Anterior cingulate cortex (tissue), 58 donors: ENCODE results near the gene RNF130.
A peak's percentile ranks its signal among the peaks of the same experiment; 100 is the strongest.

Experiments used
- DNase-seq, 58 donors: peaks; one replicate each; lab custom pipeline; 2025; lab: John Stamatoyannopoulos, UW

RNF130 gene

DNA sequence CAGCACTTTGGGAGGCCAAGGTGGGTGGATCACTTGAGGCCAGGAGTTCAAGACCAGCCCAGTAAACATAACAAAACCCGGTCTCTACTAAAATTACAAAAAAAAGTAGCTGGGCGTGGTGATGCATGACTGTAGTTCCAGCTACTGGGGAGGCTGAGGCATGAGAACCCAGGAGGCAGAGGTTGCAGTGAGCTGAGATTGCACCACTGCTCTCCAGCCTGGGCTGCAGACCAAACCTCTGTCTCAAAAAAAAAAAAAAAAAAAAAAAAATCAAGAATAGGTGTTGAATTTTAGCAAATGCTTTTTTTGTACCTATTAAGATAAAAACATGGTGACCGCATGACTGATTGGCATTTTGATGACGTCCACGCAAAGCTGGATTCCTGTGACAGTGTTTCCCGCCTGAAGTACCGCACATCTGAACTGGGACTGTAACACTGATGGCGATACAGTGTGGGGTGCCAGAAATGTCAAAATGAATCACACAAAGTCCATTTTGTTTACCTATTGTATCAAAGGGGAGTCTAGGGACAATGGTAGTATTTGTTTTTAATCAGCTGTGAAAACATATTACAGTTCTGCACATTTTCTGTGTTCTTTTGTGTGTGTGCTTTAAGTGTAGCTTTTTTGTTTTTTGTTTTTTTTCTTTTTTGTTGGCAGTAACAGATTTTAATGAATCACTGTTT lies 140.6 kb downstream of the RNF130 start:
- peak in 3 of 58 donors; percentile 9 to 33 (median 17) for DNase-seq

- no peak for DNase-seq
These were observed 143.7 kb downstream of the RNF130 start for GRCh38 chr5:179927824-179928223.

GRCh38 chr5:179926657-179927056 lies 144.9 kb downstream of the RNF130 start:
- DNase-seq = no peak

DNA sequence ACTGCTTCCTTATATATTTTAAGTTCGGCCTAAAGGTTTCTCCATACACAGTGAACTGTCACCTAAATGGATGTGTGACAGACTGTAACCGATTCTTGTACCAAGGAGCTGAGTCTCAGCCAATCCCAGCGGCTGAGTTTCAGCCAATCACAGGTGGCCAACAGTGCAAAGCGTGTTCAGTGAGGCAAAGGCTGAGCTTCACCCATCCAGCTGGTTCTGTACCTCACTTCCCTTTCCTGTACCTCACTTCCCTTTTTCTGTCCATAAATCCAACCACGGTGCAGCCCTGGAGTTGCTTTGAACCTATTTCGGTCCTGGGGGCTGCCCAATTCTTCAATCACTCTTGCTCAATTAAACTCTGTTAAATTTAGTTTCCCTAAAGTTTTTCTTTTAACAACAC lies 148.1 kb downstream of the RNF130 start:
- no peak for DNase-seq

- no peak for DNase-seq
These were observed 151.4 kb downstream of the RNF130 start for GRCh38 chr5:179920175-179920574.

DNA sequence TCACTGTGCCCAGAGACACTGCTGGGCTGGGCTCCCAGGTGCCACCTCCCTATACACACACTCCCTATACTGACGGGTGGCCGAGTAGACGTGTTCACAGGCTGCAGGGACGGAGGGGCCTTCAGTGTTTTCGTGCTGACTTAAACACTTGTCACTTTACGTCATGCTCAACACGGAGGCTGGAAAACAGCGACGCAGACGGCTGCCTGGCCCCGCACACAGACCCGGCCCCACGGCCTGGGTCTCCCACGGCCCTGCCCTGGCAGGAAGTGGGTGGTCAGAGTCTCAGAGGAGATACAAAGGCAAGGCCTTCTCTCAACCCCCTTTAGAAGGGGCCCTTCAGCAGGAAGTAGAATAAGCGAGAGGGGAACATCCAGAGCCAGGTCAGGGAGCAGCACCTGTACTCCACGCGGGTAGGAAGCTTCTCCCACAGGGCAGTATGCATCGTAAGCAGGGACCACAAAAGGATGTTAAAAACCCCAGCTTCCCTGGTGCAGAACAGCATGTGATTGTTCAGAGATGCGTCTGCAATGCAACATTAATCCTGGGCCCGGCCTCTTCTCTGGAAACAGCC lies 152.0 kb downstream of the RNF130 start:
- no peak for DNase-seq

GRCh38 chr5:179918742-179919486 lies 152.6 kb downstream of the RNF130 start:
- no peak for DNase-seq

DNA sequence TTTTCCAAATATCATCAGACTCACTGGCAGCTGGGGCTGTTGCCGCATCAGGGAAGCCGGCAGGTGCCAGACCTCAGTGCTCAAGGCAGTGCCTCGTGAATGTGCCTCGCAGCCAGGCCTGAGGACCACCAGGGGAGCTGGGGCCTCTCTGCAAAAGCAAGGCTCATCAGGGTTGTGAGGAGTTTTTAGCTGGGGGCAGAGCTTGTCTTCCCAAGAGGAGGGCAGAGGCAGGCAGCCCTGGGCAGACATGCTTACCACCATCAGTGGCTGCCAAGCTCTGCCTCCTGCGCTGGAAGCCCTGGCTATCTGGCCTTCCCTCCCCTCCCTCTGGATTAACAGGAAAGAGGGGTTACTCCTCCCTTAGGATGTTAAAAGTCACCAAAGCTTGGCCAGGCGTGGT lies 155.0 kb downstream of the RNF130 start:
- no peak for DNase-seq

DNA sequence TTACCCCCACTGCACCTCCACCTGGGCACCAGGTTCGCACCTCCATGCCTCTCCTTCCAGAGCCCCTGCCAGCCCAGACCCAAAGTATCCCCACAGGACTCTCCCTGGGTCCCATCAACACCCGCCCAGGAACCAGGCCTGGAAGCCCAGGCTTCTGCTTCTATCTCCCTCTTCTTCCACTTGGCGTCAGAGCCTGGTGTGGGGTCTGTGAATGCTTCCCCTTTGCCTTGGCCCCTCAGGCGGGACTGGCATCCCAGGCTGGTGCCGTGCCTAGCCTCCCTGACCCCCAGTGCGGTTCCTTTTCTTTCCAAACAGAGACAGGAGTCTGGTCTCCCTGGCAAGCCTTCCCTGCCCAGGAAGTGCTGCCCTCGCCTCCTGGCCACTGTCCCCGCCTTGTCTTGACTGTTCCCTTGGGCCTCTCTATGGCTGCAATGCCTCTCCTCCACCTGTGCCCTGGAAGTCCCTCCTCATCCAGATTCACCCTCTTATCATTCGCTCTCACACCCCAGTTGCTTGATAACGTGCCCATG lies 156.1 kb downstream of the RNF130 start:
- no peak for DNase-seq

DNA sequence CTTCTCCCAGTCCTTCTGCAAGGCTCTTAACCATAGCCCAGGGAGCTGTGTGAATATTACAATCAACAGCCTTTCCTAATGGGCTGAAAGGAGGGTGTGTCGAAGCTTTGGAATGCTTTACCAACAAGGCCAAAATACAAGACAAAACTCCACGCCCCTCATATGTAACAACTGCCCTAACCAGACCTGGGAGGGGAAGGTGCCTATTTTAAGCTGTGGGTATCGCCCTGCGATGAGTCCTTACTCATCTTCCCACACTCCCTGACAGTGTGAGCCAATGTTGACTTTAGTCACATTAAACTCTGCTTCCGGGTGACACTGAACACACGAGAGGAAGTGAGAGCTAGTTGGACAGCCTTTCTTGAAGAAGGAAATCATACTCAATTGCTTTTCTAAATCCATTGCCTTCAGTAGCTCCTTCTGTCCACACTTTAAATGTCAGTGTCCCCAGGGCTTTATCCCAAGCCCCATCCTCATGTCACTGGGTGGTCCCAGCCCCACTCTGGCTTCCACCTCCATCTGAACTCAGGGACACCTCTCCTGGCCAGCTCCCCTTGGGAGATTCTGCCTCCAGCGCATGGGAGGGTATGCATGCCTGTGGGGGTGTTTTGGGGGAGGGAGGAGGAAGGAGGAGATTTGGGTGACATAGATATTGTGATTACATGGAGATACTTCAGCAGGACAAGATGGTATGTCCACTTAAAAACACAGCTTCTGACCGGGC lies 157.4 kb downstream of the RNF130 start:
- DNase-seq = no peak

DNA sequence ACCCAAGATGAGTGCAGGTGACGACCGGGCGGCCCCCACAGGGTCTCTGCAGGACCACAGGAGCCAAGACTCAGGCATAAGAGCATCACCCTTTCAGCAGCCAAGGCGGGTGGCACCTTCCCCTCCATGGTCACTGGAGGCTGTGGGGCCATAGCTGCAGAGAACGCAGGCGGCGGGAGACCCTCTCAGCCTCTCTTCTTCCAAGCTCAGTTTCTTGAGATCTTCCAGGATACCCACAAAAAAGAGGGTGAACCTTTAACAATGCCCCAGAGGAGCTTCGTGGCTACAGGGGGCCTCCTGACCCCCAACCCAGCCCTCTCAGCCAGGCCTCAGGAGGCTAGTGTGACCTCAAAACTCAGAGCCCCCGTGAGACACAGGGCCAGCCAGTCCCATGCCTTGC lies 158.1 kb downstream of the RNF130 start:
- DNase-seq = no peak

DNA sequence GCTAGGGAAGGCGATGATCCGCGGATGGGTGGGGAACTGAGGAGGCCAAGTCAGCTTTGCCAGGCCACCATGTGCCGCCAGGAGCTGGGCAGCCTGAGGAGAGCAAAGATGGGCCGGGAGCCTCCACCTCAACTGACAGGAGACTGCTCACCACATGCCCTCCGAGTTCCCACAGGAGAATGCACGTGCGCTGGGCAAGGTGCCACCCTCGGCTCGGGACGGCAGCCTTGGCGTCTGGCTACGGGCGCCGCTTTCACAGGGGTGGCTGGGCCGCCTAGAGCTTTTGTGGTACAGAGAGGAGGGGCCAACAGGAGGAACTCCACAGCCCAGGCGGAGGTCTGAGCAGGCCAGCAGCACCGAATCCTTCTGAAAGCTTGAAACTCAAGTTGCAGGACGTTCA lies 158.6 kb downstream of the RNF130 start:
- DNase-seq = peak in 18 of 58 donors; percentile 9 to 58 (median 26)

DNA sequence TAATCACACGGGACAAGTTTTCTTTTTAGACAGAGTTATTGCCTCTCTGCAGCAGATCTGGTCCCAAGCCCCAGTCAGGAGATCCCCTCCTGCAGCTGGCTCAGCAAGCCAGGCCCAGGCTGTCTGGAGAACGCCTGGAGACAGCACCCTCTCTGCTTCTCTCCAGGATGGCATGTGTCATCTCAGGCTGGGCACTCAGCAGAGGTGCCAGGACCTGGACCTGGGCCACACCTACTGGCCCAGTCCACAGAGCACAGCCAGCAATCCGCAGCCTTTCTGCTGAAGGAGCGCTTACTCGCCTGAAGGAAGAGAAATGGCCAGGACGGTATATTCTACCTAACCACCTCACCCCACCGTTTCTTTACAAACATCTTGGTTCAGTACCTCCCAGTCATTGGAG lies 159.2 kb downstream of the RNF130 start:
- DNase-seq = no peak

GRCh38 chr5:179909224-179909623 lies 162.3 kb downstream of the RNF130 start:
- DNase-seq = no peak

DNA sequence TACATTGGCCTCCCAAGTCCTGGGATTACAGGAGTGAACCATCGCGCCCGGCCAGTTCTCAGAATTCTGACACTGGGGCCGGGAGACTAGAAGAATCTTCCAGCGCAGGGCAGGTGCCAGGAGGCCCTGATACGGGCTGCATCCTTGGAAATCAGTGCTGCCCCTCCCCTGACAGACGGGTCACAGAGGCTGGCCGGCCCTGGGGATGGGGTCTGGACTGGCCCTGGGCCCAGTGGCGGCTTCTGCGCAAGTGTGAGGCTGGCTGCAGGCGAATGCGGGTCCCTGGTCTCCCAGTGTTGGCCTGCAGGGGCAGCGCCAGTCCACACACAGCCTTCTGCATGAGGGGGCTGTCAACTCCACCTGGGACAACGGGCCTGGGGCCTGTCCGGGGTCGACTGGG lies 163.0 kb downstream of the RNF130 start:
- no peak for DNase-seq

DNA sequence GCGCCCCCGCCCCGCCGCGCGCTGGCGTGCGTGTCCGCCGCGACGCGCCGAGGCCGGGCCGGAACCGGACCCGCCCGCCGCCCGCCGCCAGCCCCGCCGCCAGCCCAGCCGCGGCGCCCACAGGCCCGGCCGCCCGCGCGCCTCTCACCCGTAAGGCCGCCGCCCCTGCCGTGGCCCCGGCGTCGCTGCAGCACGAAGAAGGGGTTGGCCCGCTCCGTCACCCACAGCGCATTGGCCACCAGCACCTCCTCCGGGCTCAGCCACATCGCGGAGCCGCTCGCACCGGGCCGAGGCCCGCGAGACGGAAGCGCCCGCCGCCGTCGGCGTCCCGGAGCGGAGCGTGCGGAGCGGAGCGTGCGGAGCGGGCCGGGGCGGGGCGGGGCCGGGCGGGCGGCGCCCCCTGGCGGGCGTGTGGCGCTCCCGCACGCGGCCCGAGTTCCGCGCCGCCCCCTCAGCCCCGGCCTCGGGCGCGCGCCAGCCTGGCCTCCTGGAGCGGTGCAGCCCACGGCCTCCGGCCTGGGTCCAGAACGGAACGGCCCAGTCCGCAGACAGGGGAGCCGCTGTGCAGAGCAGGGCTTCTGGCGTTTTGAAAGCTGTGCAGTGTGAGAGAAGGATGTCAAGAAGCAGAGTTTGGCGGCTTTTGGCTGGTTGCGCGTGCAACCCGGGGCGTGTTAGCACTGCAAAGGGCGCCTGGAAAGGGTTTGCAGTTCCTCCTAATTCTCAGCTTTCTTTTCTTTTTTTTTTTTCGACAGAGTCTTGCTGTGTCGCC lies 163.8 kb downstream of the RNF130 start, which contains the start of gene TBC1D9B:
Gene TBC1D9B (minus strand): TSS at position 342 of the 769 bp plus-strand sequence. CDS start 76 bp downstream, at position 266.
- peak in 48 of 58 donors; percentile 14 to 76 (median 55) for DNase-seq

DNA sequence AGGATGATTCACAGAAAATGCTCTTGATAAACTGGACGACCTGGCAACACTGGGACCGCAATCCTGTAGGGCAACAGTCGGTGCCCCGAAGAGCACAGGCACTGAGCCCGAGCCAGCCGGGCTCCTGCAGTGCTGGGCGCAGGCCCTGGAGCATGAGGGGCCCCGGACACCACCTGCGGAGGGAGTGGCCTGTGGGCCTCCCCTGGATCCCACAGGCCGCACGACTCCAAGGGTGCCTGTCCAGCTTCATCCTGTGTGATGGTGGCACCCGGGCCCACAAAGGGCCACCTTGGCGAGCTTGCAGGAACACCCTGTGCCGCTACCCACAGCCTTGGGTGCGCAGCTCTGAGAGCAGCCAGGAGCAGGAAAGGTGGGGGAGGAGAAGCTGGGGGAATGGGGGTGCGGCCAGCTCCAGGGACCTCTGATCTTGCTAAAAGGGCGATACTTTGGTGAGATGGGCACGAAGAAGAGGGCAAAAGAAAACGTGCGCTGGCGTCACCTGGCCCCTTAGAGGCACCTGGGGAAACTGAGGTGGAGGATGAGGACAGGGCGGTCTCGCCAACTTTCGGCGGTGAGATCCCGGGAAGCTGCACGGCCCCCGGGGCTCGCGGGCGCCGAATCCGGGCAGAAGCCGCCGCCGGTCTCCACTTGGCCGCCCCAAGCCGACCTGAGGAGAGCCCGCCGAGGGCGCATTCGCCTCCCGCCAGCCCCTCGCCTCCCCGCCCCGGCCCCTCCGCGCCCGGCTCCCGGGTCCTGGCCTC lies 164.6 kb downstream of the RNF130 start:
- DNase-seq = peak in 7 of 58 donors; percentile 13 to 45 (median 17)

DNA sequence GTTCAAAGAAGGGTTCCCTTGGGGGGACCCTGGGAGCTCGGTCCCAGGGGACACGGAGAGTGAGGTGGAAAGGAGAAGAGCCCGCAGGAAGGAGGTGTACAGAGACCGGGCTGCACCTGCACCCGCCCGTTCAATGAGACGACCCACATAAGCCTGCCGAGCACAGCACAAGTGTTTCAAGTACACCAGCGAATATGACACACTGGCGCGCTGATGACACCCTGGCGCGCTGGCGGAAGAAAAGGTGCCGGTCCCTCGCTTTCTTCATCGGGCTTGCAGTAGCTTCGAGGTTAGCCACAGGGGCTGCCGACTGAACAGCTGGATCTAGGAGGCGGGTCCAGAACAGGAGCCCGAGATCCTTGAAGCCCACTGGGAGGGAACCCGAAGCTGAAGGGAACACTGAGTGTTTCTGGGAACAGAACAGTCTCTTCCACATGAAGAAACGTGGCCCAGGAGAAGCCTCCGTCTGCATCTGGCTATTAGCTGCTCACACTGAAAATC lies 165.2 kb downstream of the RNF130 start:
- no peak for DNase-seq

DNA sequence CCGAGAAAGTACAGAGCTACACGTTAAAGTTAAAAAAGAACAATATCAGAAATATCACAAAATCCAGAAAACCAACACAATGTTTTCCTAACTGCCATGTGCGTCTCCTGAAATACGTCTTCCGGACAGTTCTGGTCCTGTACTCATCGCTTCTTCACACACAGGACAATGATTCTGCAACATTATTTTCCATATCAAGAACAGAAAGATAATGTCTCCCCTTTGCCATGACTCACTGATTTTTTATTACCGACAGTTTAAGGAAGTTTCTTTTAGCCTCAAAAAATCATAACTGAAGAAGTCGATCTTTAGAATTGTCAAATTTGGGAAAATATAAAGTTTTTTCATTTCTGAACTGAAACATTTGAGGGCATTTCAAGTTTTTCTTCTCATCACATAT lies 166.4 kb downstream of the RNF130 start:
- DNase-seq = no peak
